Epidermal melanocyte (primary cell): ENCODE data around the gene HEPACAM2.

Experiments used
- DNase-seq: peaks from one replicate; pipeline ENCODE4 v3.0.0; 2011; ENCODE audit warnings: low spot score; ENCODE audit not compliant: insufficient read length

Gene HEPACAM2

GRCh38 chr7:93226310-93226709, at the start of gene HEPACAM2:
TSS of gene HEPACAM2 (minus strand) at chr7:93226469.
- DNase-seq, result no peak

- no peak for DNase-seq
Measured at GRCh38 chr7:93265220-93265619, 39.0 kb upstream of the HEPACAM2 start.

GRCh38 chr7:93262535-93262934, 36.3 kb upstream of the HEPACAM2 start:
- no peak for DNase-seq

- no peak for DNase-seq
Measured at GRCh38 chr7:93258661-93259060, 32.4 kb upstream of the HEPACAM2 start.

- DNase-seq, result no peak
Measured at GRCh38 chr7:93249491-93250148, 23.4 kb upstream of the HEPACAM2 start.

GRCh38 chr7:93245525-93246432, 19.5 kb upstream of the HEPACAM2 start:
- no peak for DNase-seq

GRCh38 chr7:93242106-93242505, 15.8 kb upstream of the HEPACAM2 start:
- no peak for DNase-seq

- DNase-seq, result no peak
Measured at GRCh38 chr7:93239824-93240223, 13.6 kb upstream of the HEPACAM2 start.

GRCh38 chr7:93238748-93239147, 12.5 kb upstream of the HEPACAM2 start:
- DNase-seq, result no peak

GRCh38 chr7:93238131-93238530, 11.9 kb upstream of the HEPACAM2 start:
- no peak for DNase-seq

GRCh38 chr7:93235541-93235940, 9.3 kb upstream of the HEPACAM2 start:
- DNase-seq, result no peak

GRCh38 chr7:93232673-93233018, 6.4 kb upstream of the HEPACAM2 start:
- no peak for DNase-seq

GRCh38 chr7:93231799-93232672, 5.8 kb upstream of the HEPACAM2 start, which contains the start of gene VPS50:
TSS of gene VPS50 (plus strand) at chr7:93232366. CDS start at chr7:93232468, 102 bp downstream.
- peak; percentile 92 for DNase-seq

- no peak for DNase-seq
Measured at GRCh38 chr7:93231259-93231658, 5.0 kb upstream of the HEPACAM2 start.

GRCh38 chr7:93228302-93228701, 2.0 kb upstream of the HEPACAM2 start:
- peak; percentile 64 for DNase-seq

- DNase-seq, result no peak
Measured at GRCh38 chr7:93219868-93220267, 6.4 kb downstream of the HEPACAM2 start.

GRCh38 chr7:93218997-93219827, 7.1 kb downstream of the HEPACAM2 start:
- DNase-seq, result no peak

GRCh38 chr7:93212881-93213280, 13.4 kb downstream of the HEPACAM2 start:
- no peak for DNase-seq

GRCh38 chr7:93211228-93211818, 14.9 kb downstream of the HEPACAM2 start:
- DNase-seq, result no peak

- no peak for DNase-seq
Measured at GRCh38 chr7:93205046-93205445, 21.2 kb downstream of the HEPACAM2 start.
